HG03139 (cell line): ENCODE measurements around the gene ANKRD13A.
A peak's percentile ranks its signal among the peaks of the same experiment; 100 is the strongest.
"Not testable (repeated sequence)": the region's sequence is repeated elsewhere in the genome, so short reads cannot be mapped to it uniquely, and the experiment has no call there.

Experiments
- ATAC-seq: cut with Tn5 transposase; IDR thresholded peaks from one replicate; pipeline ENCODE4 v1.9.1; 2021; ENCODE audit not compliant: unreplicated experiment

The ANKRD13A gene

GRCh38 chr12:110077800-110078199, 78.6 kb downstream of the ANKRD13A start:
- ATAC-seq, result no peak

- peak; percentile 78 for ATAC-seq
These were observed 80.5 kb downstream of the ANKRD13A start for GRCh38 chr12:110079477-110080400.

GRCh38 chr12:110080410-110080809, 81.2 kb downstream of the ANKRD13A start:
- ATAC-seq, result no peak

- ATAC-seq, result no peak
These were observed 85.2 kb downstream of the ANKRD13A start for GRCh38 chr12:110084314-110085015.

- ATAC-seq, result not testable (repeated sequence)
These were observed 89.0 kb downstream of the ANKRD13A start for GRCh38 chr12:110088216-110088615.

GRCh38 chr12:110088936-110089335, 89.7 kb downstream of the ANKRD13A start:
- ATAC-seq, result no peak
